ENCODE data around the gene SLC18A2. TPM values are rescaled to one million over a fixed set of nuclear protein-coding genes. Genes with fewer than 3 reads are reported as not detected.

SLC18A2 gene
- total and polyA plus RNA-seq, 2 of the 8 experiments (the other 6 are each of a cell fraction or from before 2014, with no cell fraction given): 6.5 to 7.0 TPM

DNA sequence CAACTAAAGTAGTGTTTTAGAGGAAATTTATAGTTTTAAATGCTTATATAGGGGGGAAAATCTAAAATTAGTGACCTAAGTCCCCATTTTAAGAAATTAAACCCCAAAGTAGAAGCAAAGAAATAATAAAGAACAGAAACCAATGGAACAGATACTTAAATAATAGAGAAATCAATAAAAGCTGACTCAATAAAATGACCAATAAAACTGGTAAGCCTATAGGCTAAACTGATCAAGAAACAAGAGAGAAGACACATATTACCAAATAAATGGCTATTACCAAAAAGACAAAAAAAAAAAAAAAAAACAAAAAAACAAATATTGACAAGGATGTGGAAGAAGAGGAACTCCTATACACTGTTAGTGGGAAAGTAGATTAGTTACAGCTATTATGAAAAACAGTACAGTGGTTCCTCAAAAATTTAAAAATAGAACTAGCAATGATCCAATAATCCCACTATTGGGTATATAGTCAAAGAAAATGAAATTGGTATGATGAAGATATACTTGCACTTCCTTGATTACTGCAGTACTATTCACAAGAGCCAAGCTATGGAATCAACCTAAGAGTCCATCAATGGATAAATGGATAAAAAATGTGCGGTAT is 53.2 kb downstream of the SLC18A2 start:
- H4K5ac ChIP-seq (ENCODE audit: insufficient read length, low read depth, low read length): no peak overlapping the region
- H3K36me3 ChIP-seq (ENCODE audit: control insufficient read depth in 2 of 4, insufficient read depth in 4 of 4, low read length in 3 of 4): peaks cover 0 to 5% (median 1%) of the 10 kb centered on the region in 4 experiments; a peak in 4 of 8 replicates
- H4K20me1 ChIP-seq (replicated peaks in 1 of 2; ENCODE audit: control insufficient read depth in 1 of 2, insufficient read depth in 2 of 2, low read length in 2 of 2): peaks cover 0 to 3% of the 10 kb centered on the region in 2 experiments
- no peak overlapping the region for H3K56ac ChIP-seq (replicated peaks; ENCODE audit: insufficient read length, low read depth, low read length)
- H3K27me3 ChIP-seq (replicated peaks in 1 of 4; ENCODE audit: control insufficient read depth in 3 of 4, extremely low read depth in 1 of 4, insufficient read depth in 3 of 4, low read length in 3 of 4): no peaks in the 10 kb centered on the region
- H3K27ac ChIP-seq (ENCODE audit: low read depth, low read length): no peak overlapping the region
- no peak overlapping the region for H3K9ac ChIP-seq (replicated peaks in 1 of 4; ENCODE audit: extremely low read depth in 1 of 4, low read depth in 3 of 4, low read length in 3 of 4)
- no peaks in the 10 kb centered on the region for H3K23me2 ChIP-seq (ENCODE audit: low read depth, low read length)
- no peak overlapping the region for H2AFZ ChIP-seq (ENCODE audit: low read length)
- no peak overlapping the region for H2AK5ac ChIP-seq (ENCODE audit: low read depth, low read length)
- H3K79me2 ChIP-seq (ENCODE audit: control insufficient read depth in 1 of 2, insufficient read depth in 2 of 2, low read length in 2 of 2): peaks cover 0 to 16% of the 10 kb centered on the region in 2 experiments; a peak in 1 of 4 replicates
- TF ChIP-seq RBBP5 (IDR thresholded peaks at IDR 0.05; ENCODE audit: borderline replicate concordance, low read depth, low read length) (no peak), NRF1 (IDR thresholded peaks at IDR 0.05; ENCODE audit: low read depth, low read length) (no peak), JUN (IDR thresholded peaks at IDR 0.05; ENCODE audit: low read depth, low read length) (no peak), TAF7 (optimal IDR thresholded peaks at IDR 0.05; ENCODE audit: borderline replicate concordance, low read depth, low read length) (no peak), SIRT6 (IDR thresholded peaks at IDR 0.05; ENCODE audit: low read length) (no peak)
- CTCF ChIA-PET (ENCODE audit: partially characterized antibody): interaction anchor here (0.7 kb wide), 1 partner anchor 26 kb away, joined by 3 read pairs; no protein-coding TSS in a partner anchor
- H2BK12ac ChIP-seq (ENCODE audit: low read depth, low read length): no peak overlapping the region
- no peak overlapping the region for H2BK120ac ChIP-seq (replicated peaks; ENCODE audit: low read depth, low read length)
- H4K91ac ChIP-seq (replicated peaks; ENCODE audit: insufficient read length, low read length): no peak overlapping the region
- no peak overlapping the region for H3K18ac ChIP-seq (ENCODE audit: extremely low read depth, low read length)
- H3K9me3 ChIP-seq (ENCODE audit: insufficient read depth in 2 of 2, low read depth in 1 of 2, low read length in 1 of 2): no peaks in the 10 kb centered on the region
- H2BK15ac ChIP-seq (ENCODE audit: low read length): no peak overlapping the region
- H3K23ac ChIP-seq (ENCODE audit: insufficient read length): no peak overlapping the region
- H3K79me1 ChIP-seq (ENCODE audit: low read depth, low read length): no peaks in the 10 kb centered on the region
- DNase-seq (ENCODE audit: low read depth in 1 of 2, low spot score in 2 of 2) (no peak), FAIRE-seq (no peak)
- H3K4ac ChIP-seq (replicated peaks; ENCODE audit: insufficient read length, low read depth, low read length): no peak overlapping the region
- POLR2A ChIA-PET (ENCODE audit: partially characterized antibody): interaction anchor here (1.1 kb wide), 1 partner anchor 34 kb away, joined by 4 read pairs; no protein-coding TSS in a partner anchor
- H3K4me2 ChIP-seq (ENCODE audit: insufficient read depth in 1 of 2, low read depth in 2 of 2, low read length in 2 of 2): no peak overlapping the region
- no peak overlapping the region for H3K4me3 ChIP-seq (ENCODE audit: extremely low read depth in 1 of 4, insufficient read depth in 2 of 4, low read depth in 3 of 4, low read length in 4 of 4)
- no peak overlapping the region for H2BK5ac ChIP-seq (ENCODE audit: low read depth, low read length)
- 87% methylated on average over 1 of the region's 1 CpG; no CpG with 5 or more reads in 1 of the 2 experiments for whole genome bisulfite sequencing, 2 experiments (ENCODE audit: extremely low coverage in 1 of 2, insufficient coverage in 1 of 2, insufficient read length in 1 of 2, insufficient replicate concordance in 2 of 2, low coverage in 1 of 2, low lambda C conversion rate in 2 of 2, missing lambda C conversion rate in 1 of 2)
- H2BK20ac ChIP-seq (ENCODE audit: low read length): no peak overlapping the region
- no peak overlapping the region for H4K8ac ChIP-seq (ENCODE audit: extremely low read depth, insufficient read depth, low read length)
- no peak overlapping the region for H3K14ac ChIP-seq (ENCODE audit: insufficient read length)
- no peaks in the 10 kb centered on the region; a peak in 1 of 7 replicates for H3K4me1 ChIP-seq (replicated peaks in 1 of 4; ENCODE audit: control insufficient read depth in 3 of 4, insufficient read depth in 4 of 4, low read length in 3 of 4)
